Muscle layer of duodenum (tissue), 2 donors: ENCODE data around the gene ERGIC3.
"Not testable (repeated sequence)": the region's sequence is repeated elsewhere in the genome, so short reads cannot be mapped to it uniquely, and the experiment has no call there.

ENCODE experiments used
- H3K27ac ChIP-seq: one replicate; pipeline ENCODE4 v1.7.0; 2013; ENCODE audit warnings: mild to moderate bottlenecking, low read length
- H3K27me3 ChIP-seq: one replicate; pipeline ENCODE4 v1.7.0; 2013; ENCODE audit warnings: low read depth, mild to moderate bottlenecking, control low read depth, low read length
- H3K36me3 ChIP-seq, 2 donors: one replicate each; pipeline ENCODE4 v1.7.0; 2013; ENCODE audit warnings: low read length in 2 of 2, control low read depth in 1 of 2, mild to moderate bottlenecking in 1 of 2; ENCODE audit not compliant: insufficient read depth in 2 of 2, control insufficient read depth in 1 of 2
- H3K4me1 ChIP-seq, 2 donors: one replicate each; pipeline ENCODE4 v1.7.0; 2013; ENCODE audit warnings: low read length in 2 of 2, mild to moderate bottlenecking in 2 of 2, control low read depth in 1 of 2, moderate library complexity in 1 of 2; ENCODE audit not compliant: insufficient read depth in 2 of 2, control insufficient read depth in 1 of 2
- H3K4me3 ChIP-seq, 2 donors: one replicate each; pipeline ENCODE4 v1.7.0; 2013; ENCODE audit warnings: low read length in 2 of 2, low read depth in 1 of 2, mild to moderate bottlenecking in 1 of 2
- H3K9me3 ChIP-seq, 2 donors: one replicate each; pipeline ENCODE4 v1.7.0; 2013; ENCODE audit warnings: low read length in 2 of 2, control low read depth in 1 of 2, mild to moderate bottlenecking in 1 of 2; ENCODE audit not compliant: control insufficient read depth in 1 of 2
- donor health status: healthy.

The ERGIC3 gene

DNA sequence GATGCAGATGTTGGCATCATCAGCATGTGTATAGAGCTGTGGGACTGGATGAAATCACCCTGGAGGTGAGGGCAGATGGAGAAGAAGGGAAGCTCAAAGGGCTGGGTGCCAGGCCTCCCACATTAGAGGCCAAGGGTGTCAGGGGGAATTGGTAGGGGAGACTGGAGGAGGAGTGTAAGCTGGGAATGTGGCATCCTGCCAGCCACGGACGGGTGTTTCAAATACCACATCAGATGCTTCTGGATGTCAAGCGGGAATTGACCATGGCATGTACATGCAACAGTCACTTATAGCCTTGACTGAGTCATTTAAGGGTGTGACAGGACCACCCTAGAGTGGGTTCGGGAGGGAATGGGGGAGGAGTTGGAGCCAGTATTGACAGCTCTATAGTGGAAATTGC lies 9.6 kb downstream of the ERGIC3 start:
- Histone ChIP-seq H3K4me3 (no peak overlapping the region), H3K27me3 (no peaks in the 10 kb centered on the region), H3K36me3 (peaks cover 50 to 84% of the 10 kb centered on the region in 2 donors), H3K27ac (no peak overlapping the region), H3K4me1 (no peaks in the 10 kb centered on the region), H3K9me3 (no peaks in the 10 kb centered on the region)

DNA sequence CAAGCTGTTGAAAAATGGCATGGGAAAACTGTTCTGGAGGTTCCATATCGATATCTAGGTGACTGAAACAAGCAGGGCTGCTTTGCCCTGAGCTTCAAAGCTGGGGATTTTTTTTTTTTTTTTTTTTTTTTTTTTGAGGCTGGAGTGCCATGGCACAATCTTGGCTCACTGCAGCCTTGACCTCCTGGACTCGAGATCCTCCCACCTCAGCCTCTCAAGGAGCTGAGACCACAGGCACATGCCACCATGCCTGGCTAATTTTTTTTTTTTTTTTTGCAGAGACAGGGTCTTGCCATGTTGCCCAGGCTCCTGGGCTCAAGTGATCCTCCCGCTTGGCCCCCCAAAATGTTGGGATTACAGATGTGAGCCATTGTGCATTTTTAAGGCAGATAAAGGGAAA lies 11.0 kb downstream of the ERGIC3 start:
- Histone ChIP-seq H3K27me3 (no peaks in the 10 kb centered on the region), H3K9me3 (no peaks in the 10 kb centered on the region), H3K4me1 (no peaks in the 10 kb centered on the region), H3K4me3 (no peak overlapping the region), H3K36me3 (peaks cover 57 to 85% of the 10 kb centered on the region in 2 donors), H3K27ac (no peak overlapping the region)

DNA sequence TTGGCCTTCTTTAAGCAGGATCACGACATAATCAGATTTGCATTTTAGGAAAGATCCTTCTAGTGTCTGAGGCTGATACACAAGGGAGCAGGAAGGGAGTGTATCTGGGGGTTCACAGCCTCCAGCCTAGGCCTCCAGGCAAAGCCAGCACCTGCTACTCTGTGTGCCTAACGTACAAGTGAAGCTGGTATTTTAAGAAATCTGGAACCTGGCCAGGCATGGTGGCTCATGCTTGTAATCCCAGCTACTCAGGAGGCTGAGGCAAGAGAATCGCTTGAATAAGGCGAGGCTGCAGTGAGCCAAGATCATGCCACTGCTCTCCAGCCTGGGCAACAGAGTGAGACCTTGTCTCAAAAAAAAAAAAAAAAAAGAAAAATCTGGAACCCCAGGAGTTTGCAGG lies 13.6 kb downstream of the ERGIC3 start:
- not testable (repeated sequence) for H3K9me3 ChIP-seq, H3K27ac ChIP-seq, H3K4me3 ChIP-seq, H3K27me3 ChIP-seq, H3K4me1 ChIP-seq
- H3K36me3 ChIP-seq, result peaks cover 42 to 67% of the 10 kb centered on the region in 2 donors

DNA sequence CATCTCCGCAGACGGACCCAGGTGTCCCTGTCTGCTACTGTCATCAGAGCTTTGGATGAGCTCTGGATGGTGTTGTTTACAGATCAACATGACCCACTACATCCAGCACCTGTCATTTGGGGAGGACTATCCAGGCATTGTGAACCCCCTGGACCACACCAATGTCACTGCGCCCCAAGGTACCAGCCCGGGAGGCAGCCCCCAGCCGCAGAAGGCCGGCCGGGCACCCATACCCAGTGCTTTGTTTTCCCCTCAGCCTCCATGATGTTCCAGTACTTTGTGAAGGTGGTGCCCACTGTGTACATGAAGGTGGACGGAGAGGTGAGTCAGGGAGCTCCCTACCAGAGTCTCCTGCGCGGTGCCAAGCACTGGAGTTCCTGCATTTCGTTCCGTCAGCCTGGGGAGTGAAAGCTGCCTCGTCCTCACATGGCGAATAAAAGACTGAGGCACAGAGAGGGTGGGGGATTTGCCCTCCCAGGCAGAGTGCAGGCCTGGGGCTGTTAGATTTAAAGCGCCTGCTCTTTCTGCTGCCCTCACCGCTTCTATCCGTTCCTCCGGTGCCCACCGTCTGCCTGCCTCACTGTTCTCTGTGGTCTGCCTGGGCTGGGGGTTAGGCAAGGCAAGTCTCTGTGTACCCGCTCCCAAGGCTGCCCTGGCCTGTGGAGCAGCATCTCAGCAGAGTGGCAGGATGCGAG lies 14.2 kb downstream of the ERGIC3 start:
- H3K36me3 ChIP-seq, result peaks cover 39 to 61% of the 10 kb centered on the region in 2 donors
- H3K9me3 ChIP-seq, result no peaks in the 10 kb centered on the region
- H3K27me3 ChIP-seq, result no peaks in the 10 kb centered on the region
- no peak overlapping the region for H3K4me3 ChIP-seq
- no peaks in the 10 kb centered on the region for H3K4me1 ChIP-seq
- no peak overlapping the region for H3K27ac ChIP-seq

DNA sequence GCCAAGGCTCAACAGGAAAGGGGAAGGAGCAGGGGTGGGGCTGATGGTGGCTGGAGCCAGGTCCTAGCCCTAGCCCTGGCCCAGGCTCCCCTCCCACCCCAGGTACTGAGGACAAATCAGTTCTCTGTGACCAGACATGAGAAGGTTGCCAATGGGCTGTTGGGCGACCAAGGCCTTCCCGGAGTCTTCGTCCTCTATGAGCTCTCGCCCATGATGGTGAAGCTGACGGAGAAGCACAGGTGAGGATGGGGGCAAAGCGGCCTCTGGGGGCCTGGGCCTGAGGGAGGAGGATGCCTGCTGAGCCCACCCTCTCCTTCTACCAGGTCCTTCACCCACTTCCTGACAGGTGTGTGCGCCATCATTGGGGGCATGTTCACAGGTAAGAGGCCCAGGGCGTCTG lies 15.0 kb downstream of the ERGIC3 start:
- Histone ChIP-seq H3K4me1 (no peaks in the 10 kb centered on the region), H3K27me3 (no peaks in the 10 kb centered on the region), H3K36me3 (peaks cover 32 to 54% of the 10 kb centered on the region in 2 donors), H3K27ac (no peak overlapping the region), H3K4me3 (no peak overlapping the region), H3K9me3 (no peaks in the 10 kb centered on the region)

DNA sequence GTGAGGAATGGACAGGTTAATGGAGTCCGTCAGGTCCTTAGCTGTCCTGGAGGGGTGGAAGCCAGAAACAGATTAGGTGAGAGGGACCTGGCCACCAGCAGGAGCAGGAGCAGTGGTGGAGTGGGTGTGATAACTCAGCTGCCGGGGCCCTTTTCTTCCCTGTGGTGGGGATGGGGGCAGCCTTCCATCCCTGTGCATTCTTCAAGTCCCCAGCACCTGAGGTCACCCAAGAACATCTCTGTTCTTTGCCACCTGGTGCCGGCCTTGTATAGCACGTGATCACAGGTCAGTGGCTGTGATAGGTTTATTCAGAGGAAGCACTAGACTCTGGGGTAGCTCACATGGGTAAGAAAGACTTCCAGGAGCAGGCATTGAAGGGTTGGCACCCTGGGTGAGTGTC lies 16.6 kb downstream of the ERGIC3 start:
- H3K9me3 ChIP-seq, result no peaks in the 10 kb centered on the region
- H3K4me3 ChIP-seq, result no peak overlapping the region
- no peaks in the 10 kb centered on the region for H3K4me1 ChIP-seq
- H3K27me3 ChIP-seq, result no peaks in the 10 kb centered on the region
- no peak overlapping the region for H3K27ac ChIP-seq
- H3K36me3 ChIP-seq, result peaks cover 23 to 43% of the 10 kb centered on the region in 2 donors

DNA sequence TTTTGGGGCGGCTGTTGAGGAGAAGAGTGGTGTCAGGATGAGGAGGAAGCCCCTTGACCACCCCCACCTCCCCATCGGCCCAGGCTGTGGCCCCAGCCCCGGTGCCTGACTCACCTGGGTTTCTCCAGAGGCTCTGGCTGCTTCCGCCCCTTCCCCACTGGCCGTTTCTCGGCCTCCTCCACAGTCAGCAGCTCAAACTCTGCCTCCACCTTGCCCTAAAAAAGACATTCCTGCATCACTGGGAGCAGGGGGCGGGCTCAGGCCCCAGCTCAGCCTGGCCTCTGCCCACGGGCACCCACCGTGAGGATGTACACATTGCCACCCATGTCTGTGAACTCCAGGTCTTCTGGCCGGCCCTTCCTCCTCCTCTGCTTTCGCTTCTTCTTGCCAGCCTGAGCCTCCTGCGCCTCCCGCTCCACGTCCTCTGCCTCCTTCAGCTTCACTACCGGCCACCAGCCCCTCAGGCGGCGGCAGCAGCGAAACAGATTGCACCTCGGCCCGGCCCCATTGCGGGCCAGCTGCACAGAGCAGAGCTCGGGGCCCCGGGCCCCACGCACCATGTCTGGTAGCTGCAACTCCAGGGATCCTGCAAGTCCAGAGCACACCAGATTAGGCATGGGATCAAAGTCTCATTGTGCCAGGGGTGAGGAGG lies 17.3 kb downstream of the ERGIC3 start:
- no peak overlapping the region for H3K4me3 ChIP-seq
- no peaks in the 10 kb centered on the region for H3K9me3 ChIP-seq
- peaks cover 23 to 40% of the 10 kb centered on the region in 2 donors for H3K36me3 ChIP-seq
- no peaks in the 10 kb centered on the region for H3K4me1 ChIP-seq
- no peak overlapping the region for H3K27ac ChIP-seq
- no peaks in the 10 kb centered on the region for H3K27me3 ChIP-seq

DNA sequence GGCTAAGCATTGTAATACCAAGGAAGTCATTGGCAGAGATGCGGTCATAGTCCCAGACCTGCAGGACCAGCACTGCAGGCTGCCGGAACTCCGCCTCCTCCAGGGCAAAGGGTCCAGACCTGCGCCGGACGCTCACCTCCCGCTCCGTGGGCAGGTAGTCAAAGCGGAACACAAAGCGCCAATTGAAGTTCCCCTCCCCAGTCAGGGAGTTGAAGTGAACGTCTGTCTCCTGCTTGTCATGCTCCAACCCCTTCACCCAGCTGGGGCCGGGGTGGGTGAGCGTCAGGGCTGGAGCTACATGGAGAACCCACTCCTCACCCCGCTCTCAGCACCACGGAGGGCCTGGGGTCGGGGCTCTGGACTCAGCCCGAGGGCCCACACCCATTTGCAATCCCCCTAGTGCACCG lies 18.2 kb downstream of the ERGIC3 start:
- Histone ChIP-seq H3K9me3 (no peaks in the 10 kb centered on the region), H3K4me3 (no peak overlapping the region), H3K4me1 (no peaks in the 10 kb centered on the region), H3K27ac (no peak overlapping the region), H3K36me3 (peaks cover 16 to 32% of the 10 kb centered on the region in 2 donors), H3K27me3 (no peaks in the 10 kb centered on the region)

DNA sequence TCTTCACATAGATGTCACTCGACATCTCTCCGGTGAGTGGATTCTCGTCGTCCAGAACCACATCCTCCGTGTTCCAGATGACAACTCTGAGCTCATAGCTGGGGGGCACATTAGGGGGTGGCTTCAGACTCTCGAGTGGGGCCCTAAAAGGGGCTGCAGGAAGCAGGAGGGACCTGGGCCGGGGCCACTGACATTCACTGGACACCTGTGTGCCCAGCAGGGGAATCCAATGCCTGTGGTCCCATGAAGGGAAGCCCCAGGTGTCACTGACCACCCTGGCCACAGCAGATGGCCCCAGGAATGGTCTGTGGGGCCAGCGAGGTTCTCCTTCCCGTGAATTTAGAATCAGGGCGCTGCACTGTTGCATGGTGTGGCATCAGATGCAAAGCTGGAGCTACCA lies 18.7 kb downstream of the ERGIC3 start:
- H3K27ac ChIP-seq, result no peak overlapping the region
- H3K4me1 ChIP-seq, result no peaks in the 10 kb centered on the region
- no peak overlapping the region for H3K4me3 ChIP-seq
- H3K27me3 ChIP-seq, result no peaks in the 10 kb centered on the region
- peaks cover 12 to 27% of the 10 kb centered on the region in 2 donors for H3K36me3 ChIP-seq
- H3K9me3 ChIP-seq, result no peaks in the 10 kb centered on the region

DNA sequence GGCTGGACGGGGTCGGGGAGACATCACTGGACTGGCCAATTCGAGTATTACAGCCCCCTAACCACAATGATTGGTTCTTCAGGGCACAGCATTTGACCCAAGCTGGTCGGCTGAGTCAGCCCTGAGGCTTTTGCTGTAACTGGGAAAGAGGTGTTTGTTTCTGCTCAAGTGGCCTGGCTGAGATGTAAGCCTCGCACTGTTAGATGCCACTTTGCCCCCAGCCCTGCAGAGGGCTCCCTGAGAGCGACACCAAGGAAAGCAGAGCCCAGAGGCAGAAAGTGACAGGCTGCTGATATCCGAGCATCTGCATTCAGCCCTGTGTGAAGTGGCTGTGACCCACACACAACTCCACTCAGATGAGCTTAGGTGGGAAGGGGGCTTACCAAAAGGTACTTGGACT lies 19.4 kb downstream of the ERGIC3 start:
- H3K4me3 ChIP-seq, result no peak overlapping the region
- H3K9me3 ChIP-seq, result no peaks in the 10 kb centered on the region
- H3K36me3 ChIP-seq, result peaks cover 9 to 20% of the 10 kb centered on the region in 2 donors
- H3K27me3 ChIP-seq, result no peaks in the 10 kb centered on the region
- no peaks in the 10 kb centered on the region for H3K4me1 ChIP-seq
- H3K27ac ChIP-seq, result no peak overlapping the region

DNA sequence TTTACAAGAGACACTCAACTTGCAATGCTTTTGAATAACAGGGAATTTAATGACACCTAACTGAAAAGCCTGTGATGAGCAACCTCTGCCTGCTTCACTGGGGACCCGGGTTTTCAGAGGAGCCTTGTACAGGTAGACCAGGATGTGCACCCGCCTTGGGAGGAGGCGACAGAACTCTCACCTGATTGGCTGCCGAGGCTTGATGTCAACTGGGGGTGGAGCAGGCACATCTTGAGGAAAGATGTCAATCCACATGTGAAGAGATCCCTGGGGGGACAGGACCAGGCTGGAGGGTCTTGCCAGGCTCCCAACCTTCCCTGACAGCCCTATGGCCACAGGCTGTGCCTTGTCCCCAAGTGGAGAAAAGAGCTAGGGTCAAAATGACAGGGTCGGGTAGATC lies 19.8 kb downstream of the ERGIC3 start:
- no peaks in the 10 kb centered on the region for H3K4me1 ChIP-seq
- H3K4me3 ChIP-seq, result no peak overlapping the region

More for the DNA sequence above, 19.8 kb downstream of the ERGIC3 start:
- Histone ChIP-seq H3K9me3 (no peaks in the 10 kb centered on the region), H3K36me3 (peaks cover 5 to 16% of the 10 kb centered on the region in 2 donors), H3K27ac (no peak overlapping the region), H3K27me3 (no peaks in the 10 kb centered on the region)
